Islet of Langerhans (tissue), 1 donor: ENCODE data around the gene VPS26B.
"Not testable (repeated sequence)": the region's sequence is repeated elsewhere in the genome, so short reads cannot be mapped to it uniquely, and the experiment has no call there.

ENCODE experiments used
- FAIRE-seq: peaks from one replicate; lab custom pipeline; 2011; peaks lifted over from hg19 to GRCh38; lab: Jason Lieb, UNC

The VPS26B gene

DNA sequence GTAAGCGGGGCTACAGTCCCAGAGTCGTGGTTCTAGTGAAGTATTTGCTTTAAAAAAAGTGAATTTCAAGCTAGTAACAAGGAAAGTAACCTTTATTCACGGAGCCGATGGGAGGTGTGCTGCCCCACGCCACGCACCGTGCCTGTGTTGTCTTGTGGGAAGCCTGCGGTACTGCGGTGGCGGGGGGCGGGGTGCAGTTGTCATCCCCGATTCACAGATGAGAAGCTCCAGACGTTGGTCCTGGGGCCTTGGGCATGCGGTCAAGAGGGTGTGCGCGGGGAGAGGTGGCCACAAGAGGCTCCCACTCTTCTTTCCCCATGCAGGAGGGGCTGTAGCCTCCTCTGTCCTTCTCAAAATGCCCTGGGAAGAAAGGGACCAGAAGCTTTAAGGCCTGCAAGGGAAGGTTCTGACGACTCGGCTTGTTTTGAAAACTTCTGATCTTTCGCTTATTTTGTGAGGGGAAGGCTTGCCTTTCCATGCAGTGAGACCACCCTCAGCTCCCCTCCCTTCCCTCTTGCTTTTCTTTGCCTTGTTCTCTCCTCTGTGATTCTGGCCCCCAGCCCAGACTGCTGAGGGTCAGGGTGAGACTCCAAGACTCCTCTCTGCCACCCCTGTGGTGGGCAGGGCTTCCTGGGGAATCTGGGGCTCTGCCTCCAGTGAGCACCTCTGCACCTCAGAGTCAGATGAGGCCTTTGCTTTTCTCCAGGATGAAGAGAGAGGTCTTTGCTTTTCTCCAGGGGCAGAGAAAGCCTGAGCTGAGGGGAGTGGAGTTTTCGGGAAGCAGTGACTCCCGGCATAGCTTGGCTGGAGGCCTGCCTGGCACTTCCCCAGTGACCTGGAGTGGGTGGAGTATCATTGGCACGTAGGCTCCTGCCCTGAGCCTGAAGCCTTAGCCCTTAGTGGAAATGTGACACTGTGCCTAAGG is 57.9 kb downstream of the VPS26B start:
- FAIRE-seq, result no peak

DNA sequence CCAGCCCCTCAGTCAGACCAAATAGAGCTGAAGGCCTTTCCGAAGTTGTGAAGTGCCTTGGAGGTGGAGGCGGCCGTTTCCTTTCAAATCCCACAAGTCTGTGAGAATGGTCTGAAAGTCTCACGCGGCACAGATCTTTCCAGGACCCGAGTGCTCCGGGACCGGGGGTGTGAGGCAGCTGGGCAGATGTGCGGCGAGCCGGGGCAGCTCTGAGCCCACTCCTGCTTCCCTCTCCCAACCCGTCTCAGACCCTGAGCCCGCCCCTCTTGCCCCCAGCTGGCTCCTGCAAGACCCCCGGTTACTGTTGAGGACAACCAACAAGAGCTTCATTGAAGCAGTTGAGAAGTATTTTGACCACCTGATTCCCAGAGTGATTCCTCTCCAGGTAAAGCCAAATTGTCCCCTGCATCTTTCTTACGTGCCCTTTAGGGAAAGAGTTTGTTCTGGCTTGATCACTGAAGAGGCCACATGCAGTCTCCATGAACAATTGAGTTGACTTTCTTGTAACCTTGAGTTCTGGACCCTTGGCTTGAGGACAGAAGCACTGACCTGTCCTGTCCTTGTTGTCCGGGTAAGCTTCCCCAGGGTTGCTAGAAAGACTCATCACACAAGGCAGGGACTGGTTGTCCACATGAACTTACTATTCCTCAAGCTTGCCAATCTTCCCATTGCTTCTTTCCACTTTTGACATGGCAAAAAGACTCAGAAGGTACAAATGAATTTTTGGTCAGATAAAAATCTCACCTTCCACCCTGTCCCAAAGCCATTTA is 59.2 kb downstream of the VPS26B start:
- FAIRE-seq, result no peak

DNA sequence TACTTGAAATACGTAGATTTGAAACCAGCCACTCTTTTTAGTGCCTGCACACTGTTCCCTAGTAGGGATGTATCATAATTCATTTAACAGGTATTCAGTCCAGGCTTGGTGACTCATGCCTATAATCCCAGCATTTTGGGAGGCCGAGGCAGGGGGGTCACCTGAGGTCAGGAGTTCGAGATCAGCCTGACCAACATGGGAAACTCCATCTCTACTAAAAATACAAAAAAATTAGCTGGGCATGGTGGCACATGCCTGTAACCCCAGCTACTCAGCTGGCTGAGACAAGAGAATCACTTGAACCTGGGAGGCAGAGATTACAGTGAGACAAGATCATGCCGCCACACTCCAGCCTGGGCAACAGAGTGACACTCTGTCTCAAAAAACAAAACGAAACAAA is 59.9 kb downstream of the VPS26B start:
- FAIRE-seq, result not testable (repeated sequence)

DNA sequence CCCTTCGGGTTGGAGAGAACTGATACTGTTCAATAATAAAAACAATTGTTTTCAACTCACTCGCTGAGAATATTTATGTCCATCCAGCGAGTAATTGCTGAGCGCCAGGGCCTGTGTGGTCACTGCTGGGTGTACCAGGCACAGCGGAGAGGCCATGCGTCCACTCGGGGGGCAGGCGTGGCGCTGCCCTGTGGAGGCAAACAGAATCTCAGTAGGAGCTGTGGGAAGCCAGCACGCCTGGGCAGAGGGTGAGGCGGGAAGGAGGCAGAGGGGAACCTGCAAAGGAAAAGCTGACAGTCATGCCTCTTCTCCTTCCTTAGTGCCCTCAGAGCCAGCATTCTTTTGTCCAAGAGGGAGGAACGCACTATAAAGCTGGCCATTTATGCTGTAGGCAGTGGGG is 63.1 kb downstream of the VPS26B start:
- FAIRE-seq, result no peak

DNA sequence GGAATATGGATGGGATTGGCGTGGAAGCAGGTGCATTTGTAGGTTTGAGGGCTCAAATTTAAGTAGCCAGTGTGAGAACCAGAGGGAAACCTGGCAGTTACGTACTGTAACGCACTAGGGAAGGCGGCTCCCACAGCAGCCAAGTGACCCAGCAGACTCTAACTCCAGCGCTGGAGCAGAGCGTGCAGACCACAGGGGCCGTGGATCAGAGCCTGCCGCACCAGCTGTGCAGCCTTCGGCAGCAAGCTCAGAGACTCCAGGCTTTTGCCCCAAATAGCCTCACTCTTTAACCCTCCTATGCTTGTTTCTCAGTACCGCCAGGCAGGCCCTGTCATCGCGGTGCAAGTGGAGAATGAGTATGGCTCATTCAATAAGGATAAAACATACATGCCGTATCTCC is 64.0 kb downstream of the VPS26B start:
- no peak for FAIRE-seq

DNA sequence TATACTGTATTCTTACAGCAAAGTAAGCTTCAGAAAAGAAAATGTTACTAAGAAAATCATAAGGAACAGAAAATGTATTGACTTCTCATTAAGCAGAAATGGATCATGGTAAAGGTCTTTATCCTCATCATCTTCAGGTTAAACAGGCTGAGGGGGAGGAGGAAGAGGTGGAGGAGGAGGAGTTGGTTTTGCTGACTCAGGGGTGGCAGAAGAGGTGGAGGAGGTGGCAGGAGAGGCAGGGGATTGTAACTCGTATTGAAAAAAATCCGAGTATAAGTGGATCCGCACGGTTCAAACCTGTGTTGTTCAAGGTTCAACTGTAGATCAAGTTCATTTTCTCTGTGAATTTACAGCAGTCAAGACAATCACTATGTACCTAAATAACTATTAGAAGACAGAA is 64.7 kb downstream of the VPS26B start:
- no peak for FAIRE-seq

DNA sequence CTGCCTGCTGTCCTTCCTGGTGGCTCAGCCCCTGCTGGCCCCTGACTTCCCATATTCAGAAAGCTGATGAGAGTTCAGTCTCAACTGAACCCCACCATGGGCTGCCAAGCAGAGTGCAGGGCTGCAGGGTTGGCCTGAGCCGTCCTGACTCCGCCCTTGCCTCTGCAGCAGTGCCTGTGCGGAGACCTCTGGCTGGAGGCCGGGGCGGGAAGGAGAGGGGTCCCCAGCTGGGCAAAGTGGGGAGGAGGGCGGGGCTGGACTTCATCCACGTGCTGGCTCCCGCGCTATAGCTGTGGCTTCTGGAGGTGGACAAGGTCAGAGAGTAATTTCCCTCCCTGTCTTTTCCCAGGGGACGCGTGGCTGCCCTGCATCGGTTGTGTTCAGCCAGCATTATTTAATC is 65.3 kb downstream of the VPS26B start:
- no peak for FAIRE-seq

DNA sequence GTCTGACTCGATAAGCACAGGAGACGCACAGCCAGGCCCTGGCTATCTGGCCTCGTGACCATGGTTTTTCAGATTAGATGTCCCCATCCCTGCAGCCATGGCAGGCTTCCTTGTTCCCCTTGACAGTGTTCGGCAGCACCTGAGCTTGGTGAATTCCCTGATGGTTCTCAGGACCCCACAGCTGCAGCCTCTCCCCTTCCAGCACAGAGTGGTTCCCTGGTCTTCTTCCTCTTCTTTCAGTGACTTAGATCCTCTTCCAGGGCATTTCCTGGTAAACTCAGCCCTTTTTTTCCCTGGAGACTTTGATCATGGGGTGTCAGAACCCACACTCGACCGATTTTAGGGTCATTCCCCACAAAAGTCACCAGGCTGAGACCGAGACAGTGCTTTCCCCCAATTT is 66.2 kb downstream of the VPS26B start:
- no peak for FAIRE-seq

DNA sequence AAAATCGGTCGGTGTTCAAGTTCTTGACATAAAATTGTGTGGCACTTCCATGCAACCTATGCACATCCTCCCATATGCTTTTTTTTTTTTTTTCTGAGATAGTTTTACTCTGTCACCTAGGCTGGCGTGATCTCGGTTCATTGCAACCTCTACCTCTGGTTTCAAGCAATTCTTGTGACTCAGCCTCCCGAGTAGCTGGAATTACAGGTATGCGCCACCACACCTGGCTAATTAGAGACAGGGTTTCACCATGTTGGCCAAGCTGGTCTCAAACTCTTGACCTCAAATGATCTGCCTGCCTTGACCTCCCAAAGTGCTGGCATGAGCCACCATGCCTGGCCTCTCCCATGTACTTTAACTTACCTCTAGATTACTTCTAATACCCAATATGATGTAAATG is 66.7 kb downstream of the VPS26B start:
- no peak for FAIRE-seq

DNA sequence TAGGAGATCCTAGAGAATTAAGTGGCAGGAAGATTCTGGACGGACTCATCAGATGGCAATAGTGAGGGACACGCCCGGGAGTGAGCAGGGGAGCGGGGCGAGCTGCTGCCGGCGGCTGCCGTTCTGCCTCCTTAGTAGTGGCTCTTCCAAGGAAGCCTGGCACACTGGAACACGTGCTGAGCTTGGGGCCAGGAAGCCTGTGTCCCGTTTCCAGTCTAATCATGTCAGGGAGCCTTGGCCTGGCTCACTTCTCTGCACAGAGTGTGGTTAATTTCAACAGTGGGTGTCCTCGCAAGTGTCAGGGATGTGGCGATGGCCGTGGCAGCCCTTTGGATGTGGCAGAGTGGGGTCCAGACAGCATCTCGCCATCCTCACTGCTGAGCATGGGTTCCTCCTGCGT is 68.2 kb downstream of the VPS26B start:
- FAIRE-seq, result no peak

DNA sequence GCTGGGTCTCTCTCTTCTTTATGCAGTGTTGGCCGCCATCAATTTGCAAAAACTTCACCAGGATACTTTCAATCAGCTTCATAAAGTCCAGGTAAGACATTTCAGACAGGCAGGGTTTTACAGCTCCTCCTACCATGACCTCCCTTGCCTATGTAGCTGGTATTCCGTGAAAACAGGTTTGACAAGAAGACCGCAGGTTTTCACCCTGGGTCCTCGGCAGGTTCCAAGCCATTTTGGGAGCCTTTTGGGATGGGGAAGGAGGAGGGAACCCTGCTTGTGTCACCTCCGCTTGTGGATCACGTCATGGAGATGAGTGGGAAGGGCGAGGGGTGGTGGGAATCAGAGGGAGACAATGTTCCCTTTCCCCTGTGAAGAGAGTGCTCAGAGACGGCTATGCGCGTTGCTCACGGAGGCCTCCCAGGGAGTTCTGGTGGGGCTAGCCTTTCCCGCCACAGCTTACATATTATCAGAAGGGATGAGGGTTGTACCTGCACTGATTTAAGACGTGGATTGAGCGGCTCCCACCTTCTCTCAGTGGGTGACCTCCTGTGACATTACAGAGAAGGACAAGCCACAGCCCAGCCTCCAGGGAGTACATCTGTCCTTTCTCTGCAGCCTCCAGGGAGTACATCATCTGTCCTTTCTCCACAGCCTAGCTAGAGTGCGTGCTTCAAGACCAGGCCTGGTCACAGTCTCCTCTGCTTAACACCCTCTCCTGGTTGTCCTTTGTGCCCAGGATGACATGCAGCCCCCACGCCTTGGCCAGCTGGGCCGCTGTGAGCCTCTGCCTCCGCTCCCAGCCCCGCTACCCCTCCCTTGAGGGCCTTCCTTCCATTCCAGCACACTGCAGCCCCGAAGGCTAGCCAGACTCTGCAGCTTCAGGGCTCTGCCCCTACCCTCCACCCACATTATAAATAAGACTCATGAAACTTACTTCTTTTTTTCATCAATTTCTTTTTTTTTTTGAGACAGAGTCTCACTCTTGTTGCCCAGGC is 68.9 kb downstream of the VPS26B start:
- FAIRE-seq, result no peak

DNA sequence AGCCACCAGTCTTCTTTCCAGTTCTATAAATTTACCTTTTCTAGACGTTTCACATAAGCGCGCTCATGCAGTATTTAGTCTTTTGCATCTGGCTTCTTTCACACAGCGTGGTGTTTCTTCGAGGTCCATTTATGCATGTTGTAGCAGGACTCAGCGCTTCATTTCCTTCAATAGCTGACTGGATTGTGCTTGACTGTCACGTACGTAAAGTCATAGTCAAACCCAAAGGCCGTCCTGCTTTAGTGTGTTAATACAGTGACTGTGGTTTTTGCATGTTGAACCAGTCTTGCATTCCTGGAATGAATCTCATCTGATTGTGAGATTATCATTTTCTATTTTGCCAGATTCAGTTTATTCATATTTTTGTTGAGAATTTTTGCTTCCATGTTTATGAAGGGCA is 70.2 kb downstream of the VPS26B start:
- FAIRE-seq, result no peak
